ENCODE results near the gene VSTM2B.

- TF ChIP-seq CTCF (conservative IDR thresholded peaks at IDR 0.05) (no peak), ZFX (IDR thresholded peaks at IDR 0.05) (no peak)
These were observed 23.8 kb upstream of the VSTM2B start for GRCh38 chr19:29501816-29502580.

Data from C4-2B (cell line).